BLaER1 treated with 17β-estradiol and CSF1 and Interleukin-3, amounts not matched to agents 10 nM and 100 nM (cell line): ENCODE results near the gene ANKRD55.
"Not testable (repeated sequence)": the region's sequence is repeated elsewhere in the genome, so short reads cannot be mapped to it uniquely, and the experiment has no call there.

Experiments
- H3K27ac ChIP-seq, 11 experiments: shearing (Covaris generic); formaldehyde crosslinking; 2 replicates each; pipeline ENCODE4 v1.8.1; 2022
- H3K27me3 ChIP-seq, 11 experiments: shearing (Covaris generic); formaldehyde crosslinking; 2 replicates each; pipeline ENCODE4 v1.8.1; 2022
- H3K36me3 ChIP-seq, 11 experiments: shearing (Covaris generic); formaldehyde crosslinking; 2 replicates each; pipeline ENCODE4 v1.8.1; 2022
- H3K4me1 ChIP-seq, 10 experiments: shearing (Covaris generic); formaldehyde crosslinking; 2 replicates each; pipeline ENCODE4 v1.8.1; 2022
- H3K4me2 ChIP-seq, 11 experiments: shearing (Covaris generic); formaldehyde crosslinking; 2 replicates each; pipeline ENCODE4 v1.8.1; 2022
- H3K4me3 ChIP-seq, 10 experiments: shearing (Covaris generic); formaldehyde crosslinking; 2 replicates each; pipeline ENCODE4 v1.8.1; 2022
- H3K9ac ChIP-seq, 11 experiments: shearing (Covaris generic); formaldehyde crosslinking; 2 replicates each; pipeline ENCODE4 v1.8.1; 2022
- H3K9me3 ChIP-seq, 11 experiments: shearing (Covaris generic); formaldehyde crosslinking; replicated peaks in 1 of 11; 2 replicates each; pipeline ENCODE4 v1.8.1; 2022
- H4K20me1 ChIP-seq, 11 experiments: shearing (Covaris generic); formaldehyde crosslinking; 2 replicates each; pipeline ENCODE4 v1.8.1; 2022
- Cebpa-rat ChIP-seq, 11 experiments: shearing (Covaris generic); IDR thresholded peaks; 2 replicates each; pipeline ENCODE4 v1.8.1; 2022

Gene ANKRD55

GRCh38 chr5:56128113-56128512 is 105.0 kb downstream of the ANKRD55 start:
- Histone ChIP-seq H3K36me3 (0 out of 22 replicates have a peak, but pooled peaks cover 0 to 3% (median 0%) of the 10 kb centered on the region in 11 experiments), H3K27me3 (no peaks in the 10 kb centered on the region), H3K27ac (no peak overlapping the region), H3K9ac (no peak overlapping the region), H3K9me3 (peaks cover 20 to 31% (median 24%) of the 10 kb centered on the region in 11 experiments; a peak in 21 of 22 replicates), H3K4me3 (no peak overlapping the region), H3K4me2 (peak overlapping the region in 1 of 11 experiments; percentile 5; a peak in 3 of 22 replicates), H4K20me1 (no peaks in the 10 kb centered on the region), H3K4me1 (peaks cover 0 to 33% (median 0%) of the 10 kb centered on the region in 10 experiments; a peak in 7 of 20 replicates)
- TF ChIP-seq Cebpa-rat (IDR thresholded peaks at IDR 0.05): no peak

DNA sequence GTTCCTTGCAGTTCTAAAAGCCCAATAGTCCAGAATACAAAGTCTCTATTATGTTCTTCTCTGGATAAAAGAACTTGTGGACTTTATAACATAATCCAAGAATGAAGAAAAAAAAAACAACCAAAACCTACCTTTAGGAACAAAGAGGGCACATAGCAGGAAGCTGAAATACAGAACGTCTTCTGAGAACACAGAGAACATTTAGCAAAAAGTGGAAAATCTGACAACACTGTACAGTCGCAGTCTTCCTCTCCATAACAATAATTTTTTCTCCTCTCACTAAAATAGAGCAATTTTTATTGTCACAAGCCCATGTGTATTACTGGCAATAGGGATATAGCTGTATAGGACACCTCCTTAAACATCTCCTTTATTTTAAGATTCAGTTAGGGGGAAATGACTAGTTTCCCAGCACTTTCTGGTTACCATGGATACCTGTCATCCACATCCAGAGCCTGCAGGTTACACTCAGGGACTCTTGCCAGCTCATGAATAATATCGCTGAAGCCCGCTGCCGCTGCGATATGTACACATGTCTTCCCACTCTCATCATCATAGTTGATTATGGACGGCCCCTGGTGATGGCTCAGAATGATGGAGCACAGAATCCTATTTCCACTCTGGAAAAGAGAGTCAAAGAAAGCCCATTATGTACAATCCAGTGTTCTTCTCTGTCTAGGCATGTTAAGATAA is 106.5 kb downstream of the ANKRD55 start:
- peaks cover 0 to 33% (median 0%) of the 10 kb centered on the region in 10 experiments; a peak in 7 of 20 replicates for H3K4me1 ChIP-seq
- no peak for TF ChIP-seq Cebpa-rat (IDR thresholded peaks at IDR 0.05)
- no peak overlapping the region for H3K4me2 ChIP-seq

DNA sequence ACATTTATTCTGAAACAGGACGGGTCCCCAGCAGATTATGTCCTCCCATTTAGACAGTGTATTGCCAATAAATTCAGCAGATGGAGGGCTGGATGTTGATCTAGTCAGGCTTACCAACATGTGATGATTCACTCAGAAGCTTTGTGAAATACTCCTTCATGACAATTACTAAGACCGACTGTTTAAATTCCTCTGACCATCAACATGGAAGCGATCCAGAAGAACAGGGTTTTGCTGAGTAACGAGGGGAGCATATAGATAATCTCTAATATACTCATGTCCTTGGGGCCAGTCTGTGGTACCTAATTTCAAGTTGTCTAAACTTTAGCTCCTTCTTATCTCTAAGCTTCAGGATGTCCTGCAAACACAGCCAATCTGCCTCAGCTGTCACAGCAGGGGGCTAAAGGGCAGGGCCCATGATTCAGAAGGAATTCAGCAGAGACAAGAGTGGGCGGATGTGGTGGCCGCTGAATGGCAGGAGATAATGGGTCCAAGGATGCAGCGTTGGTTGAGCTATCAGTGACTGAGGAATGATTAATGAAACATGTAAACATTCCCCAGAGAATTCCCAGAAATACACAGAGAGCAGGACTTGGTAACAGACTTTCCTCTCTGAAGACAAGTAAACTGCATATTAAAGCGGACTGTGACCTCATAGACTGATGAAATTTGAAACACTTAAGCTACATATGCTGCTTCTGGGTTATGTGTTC is 109.4 kb downstream of the ANKRD55 start:
- H3K4me2 ChIP-seq: peak overlapping the region in 3 of 11 experiments; percentile 26 to 47 (median 37); a peak in 5 of 22 replicates
- H3K36me3 ChIP-seq: no peaks in the 10 kb centered on the region
- no peaks in the 10 kb centered on the region for H4K20me1 ChIP-seq
- no peak overlapping the region for H3K4me3 ChIP-seq
- peaks cover 0 to 33% (median 0%) of the 10 kb centered on the region in 10 experiments; a peak in 7 of 20 replicates for H3K4me1 ChIP-seq
- TF ChIP-seq Cebpa-rat (IDR thresholded peaks at IDR 0.05): no peak
- no peak overlapping the region for H3K9ac ChIP-seq
- peaks cover 0 to 20% (median 8%) of the 10 kb centered on the region in 11 experiments; a peak in 11 of 22 replicates for H3K9me3 ChIP-seq
- H3K27me3 ChIP-seq: no peaks in the 10 kb centered on the region
- H3K27ac ChIP-seq: no peak overlapping the region

More for the DNA sequence above, 106.5 kb downstream of the ANKRD55 start:
- no peaks in the 10 kb centered on the region for H4K20me1 ChIP-seq
- H3K36me3 ChIP-seq: 0 out of 22 replicates have a peak, but pooled peaks cover 0 to 3% (median 0%) of the 10 kb centered on the region in 11 experiments
- H3K9ac ChIP-seq: no peak overlapping the region
- no peak overlapping the region for H3K27ac ChIP-seq
- no peak overlapping the region for H3K4me3 ChIP-seq
- H3K9me3 ChIP-seq: peaks cover 20 to 25% (median 23%) of the 10 kb centered on the region in 11 experiments; a peak in 21 of 22 replicates
- no peaks in the 10 kb centered on the region for H3K27me3 ChIP-seq

DNA sequence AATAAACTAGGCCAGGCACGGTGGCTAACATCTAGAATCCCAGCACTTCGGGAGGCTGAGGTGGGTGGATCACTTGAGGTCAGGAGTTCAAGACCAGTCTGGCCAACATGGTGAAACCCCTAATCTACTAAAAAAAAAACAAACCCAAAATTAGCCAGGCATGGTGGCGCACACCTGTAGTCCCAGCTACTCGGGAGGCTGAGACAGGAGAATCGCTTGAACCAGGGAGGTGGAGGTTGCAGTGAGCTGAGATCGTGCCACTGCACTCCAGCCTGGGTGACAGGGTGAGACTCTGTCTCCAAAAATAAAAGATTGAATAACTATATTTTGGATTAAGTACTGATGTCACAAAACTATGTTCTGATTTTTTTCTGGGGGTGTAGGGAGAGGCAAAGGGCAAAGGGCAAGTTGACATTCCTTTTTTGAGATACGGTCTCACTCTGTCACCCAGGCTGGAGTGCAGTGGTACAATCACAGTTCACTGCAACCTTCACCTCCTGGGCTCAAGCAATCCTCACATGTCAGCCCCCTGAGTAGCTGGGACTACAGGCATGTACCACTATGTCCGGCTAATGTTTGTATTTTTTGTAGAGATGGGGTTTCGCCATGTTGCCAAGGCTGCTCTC is 110.7 kb downstream of the ANKRD55 start:
- H3K4me3 ChIP-seq, H4K20me1 ChIP-seq, H3K4me2 ChIP-seq, H3K27ac ChIP-seq, H3K9ac ChIP-seq, H3K36me3 ChIP-seq, H3K27me3 ChIP-seq: not testable (repeated sequence)
- Histone ChIP-seq H3K9me3 (peaks cover 0 to 21% (median 8%) of the 10 kb centered on the region in 11 experiments; a peak in 11 of 22 replicates), H3K4me1 (peaks cover 0 to 23% (median 0%) of the 10 kb centered on the region in 10 experiments; a peak in 7 of 20 replicates)

GRCh38 chr5:56119050-56119449 is 114.1 kb downstream of the ANKRD55 start:
- Histone ChIP-seq H3K4me1 (peaks cover 0 to 10% (median 0%) of the 10 kb centered on the region in 10 experiments; a peak in 6 of 20 replicates), H3K27me3 (no peaks in the 10 kb centered on the region), H4K20me1 (no peaks in the 10 kb centered on the region), H3K27ac (no peak overlapping the region), H3K9ac (no peak overlapping the region), H3K4me2 (no peak overlapping the region), H3K36me3 (no peaks in the 10 kb centered on the region), H3K4me3 (no peak overlapping the region), H3K9me3 (peaks cover 0 to 21% (median 8%) of the 10 kb centered on the region in 11 experiments; a peak in 11 of 22 replicates)
- TF ChIP-seq Cebpa-rat (IDR thresholded peaks at IDR 0.05): no peak

DNA sequence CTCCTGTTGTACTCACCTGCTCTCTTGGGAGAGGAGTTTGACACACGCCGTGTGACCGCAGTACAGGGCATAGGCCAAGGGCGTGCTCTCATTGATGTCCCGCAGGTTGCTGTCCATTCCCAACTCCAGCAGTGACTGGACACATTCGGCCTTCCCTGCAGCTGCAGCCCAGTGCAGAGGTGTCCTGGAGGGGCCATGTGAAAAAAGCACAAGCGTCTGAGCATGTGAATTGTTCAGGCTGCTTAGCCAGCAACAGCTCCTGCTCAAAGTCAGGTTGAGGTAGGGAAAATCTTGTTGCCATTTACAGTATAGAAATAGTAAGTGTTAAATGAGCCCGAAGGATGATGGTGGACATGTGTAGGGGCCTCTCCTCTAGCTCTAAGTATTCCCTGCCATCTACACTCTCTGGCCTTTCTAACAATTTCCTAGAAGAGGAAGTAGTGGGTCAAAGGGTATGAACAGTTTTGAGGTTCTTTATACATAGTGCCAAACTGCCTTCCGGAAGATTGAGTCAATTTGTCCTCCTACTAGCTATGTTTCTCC is 116.5 kb downstream of the ANKRD55 start:
- Histone ChIP-seq H3K36me3 (no peaks in the 10 kb centered on the region), H3K4me3 (no peak overlapping the region), H3K9ac (no peak overlapping the region), H3K9me3 (peaks cover 0 to 21% (median 8%) of the 10 kb centered on the region in 11 experiments; a peak in 11 of 22 replicates), H3K4me1 (peaks cover 0 to 6% (median 0%) of the 10 kb centered on the region in 10 experiments; a peak in 1 of 20 replicates), H3K27me3 (no peaks in the 10 kb centered on the region), H4K20me1 (no peaks in the 10 kb centered on the region), H3K27ac (no peak overlapping the region), H3K4me2 (0 out of 22 replicates have a peak overlapping the region, but pooled peaks of 1 of the 11 experiments have one; percentile 4)
- no peak for TF ChIP-seq Cebpa-rat (IDR thresholded peaks at IDR 0.05)

GRCh38 chr5:56115589-56115988 is 117.5 kb downstream of the ANKRD55 start:
- Histone ChIP-seq H3K9me3 (peaks cover 0 to 16% (median 5%) of the 10 kb centered on the region in 11 experiments; a peak in 11 of 22 replicates), H3K27me3 (no peaks in the 10 kb centered on the region), H3K36me3 (no peaks in the 10 kb centered on the region), H3K4me1 (peaks cover 0 to 6% (median 0%) of the 10 kb centered on the region in 10 experiments; a peak in 1 of 20 replicates), H3K4me2 (no peak overlapping the region), H3K9ac (no peak overlapping the region), H3K4me3 (no peak overlapping the region), H4K20me1 (no peaks in the 10 kb centered on the region), H3K27ac (no peak overlapping the region)
- no peak for TF ChIP-seq Cebpa-rat (IDR thresholded peaks at IDR 0.05)

DNA sequence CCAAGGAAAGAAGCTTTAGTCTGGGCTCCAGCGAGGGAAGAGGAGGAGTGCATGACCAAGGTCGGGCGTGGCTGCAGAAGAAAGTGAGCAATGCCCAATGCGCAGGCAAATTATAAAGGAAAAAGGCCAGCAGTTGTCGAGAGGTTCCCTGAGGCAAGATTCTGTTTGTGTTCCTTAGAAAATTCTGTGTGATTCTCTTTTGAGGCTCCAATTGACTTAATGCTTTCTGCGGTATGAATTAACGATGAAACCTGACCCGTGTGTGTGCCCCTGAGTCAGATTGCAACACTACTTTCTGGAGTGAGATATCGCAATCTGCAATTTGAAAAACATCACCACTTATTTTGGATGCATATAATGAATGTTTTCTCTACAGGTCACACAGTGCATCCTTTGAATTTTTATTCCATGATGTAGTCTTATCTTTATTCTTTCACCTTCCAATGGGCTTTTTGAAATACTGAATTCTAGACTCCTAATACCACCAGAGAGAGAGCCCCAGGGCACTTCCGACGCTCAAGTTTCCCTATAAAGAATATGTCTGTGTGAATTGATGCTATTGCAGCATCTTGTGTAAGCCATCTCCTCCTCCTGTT is 120.5 kb downstream of the ANKRD55 start:
- no peak overlapping the region for H3K9ac ChIP-seq
- H3K9me3 ChIP-seq: no peaks in the 10 kb centered on the region; a peak in 2 of 22 replicates
- no peak overlapping the region for H3K4me3 ChIP-seq
- TF ChIP-seq Cebpa-rat (IDR thresholded peaks at IDR 0.05): no peak
- H3K27me3 ChIP-seq: no peaks in the 10 kb centered on the region
- H3K36me3 ChIP-seq: no peaks in the 10 kb centered on the region
- H3K4me2 ChIP-seq: no peak overlapping the region
- H4K20me1 ChIP-seq: no peaks in the 10 kb centered on the region
- no peak overlapping the region for H3K27ac ChIP-seq
- H3K4me1 ChIP-seq: peaks cover 0 to 8% (median 0%) of the 10 kb centered on the region in 10 experiments; a peak in 1 of 20 replicates
